Panc1 (cell line): ENCODE data around the gene NFYC.

Experiments used
- POLR2AphosphoS5 ChIP-seq: IDR thresholded peaks from 2 replicates; pipeline ENCODE4 v1.6.1; 2012; ENCODE audit warnings: mild to moderate bottlenecking, low read depth, low read length, moderate library complexity
- SIN3A ChIP-seq: IDR thresholded peaks from 2 replicates; pipeline ENCODE4 v1.6.1; 2012; ENCODE audit warnings: low read depth, mild to moderate bottlenecking, low read length, moderate library complexity, borderline replicate concordance; ENCODE audit not compliant: insufficient read depth
- TF ChIP-seq, protein P1 (sequence below): fragments of 450-650 bp; IDR thresholded peaks from 2 replicates; pipeline ENCODE4 v1.5.1; 2017; ENCODE audit warnings: mild to moderate bottlenecking

DNA sequence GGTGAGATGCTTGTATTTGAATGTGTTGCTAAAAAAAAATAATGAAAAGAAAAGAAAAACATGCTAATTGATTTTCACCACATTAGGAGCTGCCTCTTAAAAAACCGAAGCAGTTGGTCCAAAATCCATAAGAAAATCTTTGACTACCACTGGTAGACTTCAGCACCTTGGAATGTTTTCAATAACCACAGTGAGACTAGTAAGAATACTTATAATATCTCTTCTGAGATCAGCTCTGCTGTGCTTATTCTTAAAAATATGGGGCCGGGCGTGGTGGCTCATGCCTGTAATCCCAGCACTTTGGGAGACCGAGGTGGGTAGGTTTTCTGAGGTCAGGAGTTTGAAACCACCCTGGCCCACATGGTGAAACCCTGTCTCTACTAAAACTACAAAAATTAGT, 15.1 kb downstream of the NFYC start:
- TF ChIP-seq, protein P1, sequence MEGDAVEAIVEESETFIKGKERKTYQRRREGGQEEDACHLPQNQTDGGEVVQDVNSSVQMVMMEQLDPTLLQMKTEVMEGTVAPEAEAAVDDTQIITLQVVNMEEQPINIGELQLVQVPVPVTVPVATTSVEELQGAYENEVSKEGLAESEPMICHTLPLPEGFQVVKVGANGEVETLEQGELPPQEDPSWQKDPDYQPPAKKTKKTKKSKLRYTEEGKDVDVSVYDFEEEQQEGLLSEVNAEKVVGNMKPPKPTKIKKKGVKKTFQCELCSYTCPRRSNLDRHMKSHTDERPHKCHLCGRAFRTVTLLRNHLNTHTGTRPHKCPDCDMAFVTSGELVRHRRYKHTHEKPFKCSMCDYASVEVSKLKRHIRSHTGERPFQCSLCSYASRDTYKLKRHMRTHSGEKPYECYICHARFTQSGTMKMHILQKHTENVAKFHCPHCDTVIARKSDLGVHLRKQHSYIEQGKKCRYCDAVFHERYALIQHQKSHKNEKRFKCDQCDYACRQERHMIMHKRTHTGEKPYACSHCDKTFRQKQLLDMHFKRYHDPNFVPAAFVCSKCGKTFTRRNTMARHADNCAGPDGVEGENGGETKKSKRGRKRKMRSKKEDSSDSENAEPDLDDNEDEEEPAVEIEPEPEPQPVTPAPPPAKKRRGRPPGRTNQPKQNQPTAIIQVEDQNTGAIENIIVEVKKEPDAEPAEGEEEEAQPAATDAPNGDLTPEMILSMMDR = no peak
- TF ChIP-seq SIN3A = no peak
- no peak for TF ChIP-seq POLR2AphosphoS5
